ENCODE results near the gene CHST11. TPM values are rescaled to one million over a fixed set of nuclear protein-coding genes. Genes with fewer than 3 reads are reported as not detected.

Gene CHST11
- total and polyA plus RNA-seq, 10 of the 15 experiments (the other 5 are each of a cell fraction or from before 2014, with no cell fraction given): 1.9 to 38.1 (median 17.2) TPM

DNA sequence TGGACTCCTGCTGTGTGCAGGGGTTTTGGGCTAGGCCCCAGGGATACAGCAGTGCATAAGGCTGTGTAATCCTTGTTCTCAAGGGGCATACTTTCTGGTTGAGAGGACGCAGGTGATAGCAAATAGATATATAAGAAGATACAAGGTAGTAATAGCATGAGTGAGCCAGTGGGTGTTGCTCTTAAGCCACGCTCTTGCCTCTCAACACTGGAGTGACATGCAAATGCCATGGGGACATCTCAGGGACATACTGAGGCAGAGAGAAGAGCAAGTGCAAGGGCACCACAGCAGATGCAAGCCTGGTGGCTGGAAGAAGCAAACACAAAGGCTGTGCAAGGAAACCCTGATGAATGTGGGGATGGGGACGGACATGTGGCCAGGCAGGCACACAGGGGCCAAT is 223.3 kb downstream of the CHST11 start (continued):
- TF ChIP-seq, protein P1, sequence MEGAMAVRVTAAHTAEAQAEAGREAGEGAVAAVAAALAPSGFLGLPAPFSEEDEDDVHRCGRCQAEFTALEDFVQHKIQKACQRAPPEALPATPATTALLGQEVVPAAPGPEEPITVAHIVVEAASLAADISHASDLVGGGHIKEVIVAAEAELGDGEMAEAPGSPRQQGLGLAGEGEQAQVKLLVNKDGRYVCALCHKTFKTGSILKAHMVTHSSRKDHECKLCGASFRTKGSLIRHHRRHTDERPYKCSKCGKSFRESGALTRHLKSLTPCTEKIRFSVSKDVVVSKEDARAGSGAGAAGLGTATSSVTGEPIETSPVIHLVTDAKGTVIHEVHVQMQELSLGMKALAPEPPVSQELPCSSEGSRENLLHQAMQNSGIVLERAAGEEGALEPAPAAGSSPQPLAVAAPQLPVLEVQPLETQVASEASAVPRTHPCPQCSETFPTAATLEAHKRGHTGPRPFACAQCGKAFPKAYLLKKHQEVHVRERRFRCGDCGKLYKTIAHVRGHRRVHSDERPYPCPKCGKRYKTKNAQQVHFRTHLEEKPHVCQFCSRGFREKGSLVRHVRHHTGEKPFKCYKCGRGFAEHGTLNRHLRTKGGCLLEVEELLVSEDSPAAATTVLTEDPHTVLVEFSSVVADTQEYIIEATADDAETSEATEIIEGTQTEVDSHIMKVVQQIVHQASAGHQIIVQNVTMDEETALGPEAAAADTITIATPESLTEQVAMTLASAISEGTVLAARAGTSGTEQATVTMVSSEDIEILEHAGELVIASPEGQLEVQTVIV (IDR thresholded peaks at IDR 0.05; ENCODE audit: borderline replicate concordance, partially characterized antibody): no peak
- TF ChIP-seq MYC (IDR thresholded peaks at IDR 0.05; ENCODE audit: insufficient read depth, insufficient read length, insufficient replicate concordance, low read length, severe bottlenecking): no peak
- no peak for TF ChIP-seq DPF2 (IDR thresholded peaks at IDR 0.05)

DNA sequence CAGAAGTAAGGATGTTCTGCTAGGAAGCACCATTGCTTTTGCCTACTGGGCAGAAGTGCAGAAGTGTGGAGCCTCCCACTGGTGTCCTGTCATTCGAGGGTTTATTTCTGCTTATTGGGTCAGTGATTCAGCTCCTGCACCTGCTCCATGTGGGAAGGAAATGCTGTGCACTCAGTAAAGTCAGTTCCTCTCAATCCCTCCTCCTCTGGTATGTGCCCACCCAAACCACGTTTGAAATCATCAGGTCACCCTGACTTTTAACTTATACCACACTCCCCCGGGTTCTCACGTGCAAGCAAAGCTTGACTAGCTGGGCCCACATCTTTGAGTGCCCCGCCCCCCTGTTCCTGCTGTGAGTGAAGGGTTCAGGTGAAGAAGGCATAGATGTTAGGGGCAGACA is 223.7 kb downstream of the CHST11 start:
- Histone ChIP-seq H3K4me2 (ENCODE audit: control insufficient read depth, insufficient read depth) (no peak overlapping the region), H4K20me1 (ENCODE audit: control insufficient read depth, insufficient read depth) (no peaks in the 10 kb centered on the region), H3K27me3 (replicated peaks in 1 of 2; ENCODE audit: control insufficient read depth in 2 of 2, insufficient read depth in 2 of 2, low read length in 1 of 2) (no peaks in the 10 kb centered on the region), H3K4me3 (no peak overlapping the region), H3K79me2 (ENCODE audit: control insufficient read depth, insufficient read depth, low read length) (peaks cover 29% of the 10 kb centered on the region), H3K9me3 (replicated peaks; ENCODE audit: control insufficient read depth, insufficient read depth, low read length) (no peaks in the 10 kb centered on the region; the same call in 2 of the 3 replicates), H3K4me1 (ENCODE audit: control insufficient read depth, insufficient read depth, low read length) (peaks cover 44% of the 10 kb centered on the region), H3K36me3 (ENCODE audit: control insufficient read depth in 2 of 2, insufficient read depth in 2 of 2, low read length in 1 of 2) (no peaks in the 10 kb centered on the region), H2AFZ (ENCODE audit: control insufficient read depth, low read depth, low read length) (no peak overlapping the region), H3K27ac (ENCODE audit: control insufficient read depth, insufficient read depth) (peak overlapping the region; percentile 43; the same call in 1 of the 2 replicates), H3K9ac (ENCODE audit: control insufficient read depth, insufficient read depth, low read length) (no peak overlapping the region)
- CTCF ChIA-PET: interaction anchor here (0.6 to 1.9 kb wide), 5 partner anchors 8 to 372 kb away, joined by 3 to 11 read pairs (median 4); no protein-coding TSS in a partner anchor
- no peak for ATAC-seq
- no TSS peak for BruUV-seq (replicated peaks)
- DNase-seq (ENCODE audit: low read depth, low spot score): no peak
- in situ Hi-C loops (cut with MboI): loop anchor here (5.0 kb wide), 1 partner anchor 372 kb away; no protein-coding TSS in a partner anchor
- TF ChIP-seq BHLHE40 (IDR thresholded peaks at IDR 0.05; ENCODE audit: borderline replicate concordance in 1 of 2, low read depth in 2 of 2, low read length in 1 of 2): peak; percentile 26 to 75; a peak in 2 of 4 replicates
- no peak for TF ChIP-seq FOXM1 (IDR thresholded peaks at IDR 0.05; ENCODE audit: low read depth, low read length)
- TF ChIP-seq SPI1 (IDR thresholded peaks at IDR 0.05; ENCODE audit: borderline replicate concordance, insufficient read depth, low read depth, low read length): 0 out of 2 replicates have a peak, but pooled peaks have one; percentile 11
- intact Hi-C loops (cut with micrococcal nuclease; ENCODE audit: unreplicated experiment): loop anchor here (1.0 to 10.0 kb wide), 4 partner anchors 196 to 373 kb away; partner anchors contain the start of gene SLC41A2
- no peak for FAIRE-seq
- 59% methylated on average over 5 of the region's 5 CpGs for WGBS (ENCODE audit: insufficient coverage, insufficient replicate concordance, low lambda C conversion rate, missing lambda C conversion rate)
- POLR2A ChIA-PET: interaction anchor here (0.6 kb wide), 1 partner anchor 11 kb away, joined by 3 read pairs; no protein-coding TSS in a partner anchor
- RAD21 ChIA-PET (ENCODE audit: unreplicated experiment): interaction anchor here (0.8 to 0.9 kb wide), 2 partner anchors 15 to 305 kb away, joined by 3 to 4 read pairs; no protein-coding TSS in a partner anchor
- SMC1A ChIA-PET (ENCODE audit: uncharacterized antibody, unreplicated experiment): interaction anchor here (1.0 to 8.7 kb wide), 4 partner anchors 9 to 172 kb away, joined by 3 to 47 read pairs (median 24); no protein-coding TSS in a partner anchor
